GM12875 (cell line): ENCODE results near the gene SPATA3.

Source experiments
- H3K4me3 ChIP-seq: one replicate; pipeline ENCODE4 v1.5.1; 2011; ENCODE audit warnings: low read depth, low read length, control low read depth
- TF ChIP-seq, protein P1 (sequence below): IDR thresholded peaks from 2 replicates; pipeline ENCODE4 v1.5.1; 2011; ENCODE audit warnings: low read depth, mild to moderate bottlenecking, control low read depth, inconsistent platforms, low read length, moderate library complexity, borderline replicate concordance; ENCODE audit not compliant: insufficient read depth

Gene SPATA3

DNA sequence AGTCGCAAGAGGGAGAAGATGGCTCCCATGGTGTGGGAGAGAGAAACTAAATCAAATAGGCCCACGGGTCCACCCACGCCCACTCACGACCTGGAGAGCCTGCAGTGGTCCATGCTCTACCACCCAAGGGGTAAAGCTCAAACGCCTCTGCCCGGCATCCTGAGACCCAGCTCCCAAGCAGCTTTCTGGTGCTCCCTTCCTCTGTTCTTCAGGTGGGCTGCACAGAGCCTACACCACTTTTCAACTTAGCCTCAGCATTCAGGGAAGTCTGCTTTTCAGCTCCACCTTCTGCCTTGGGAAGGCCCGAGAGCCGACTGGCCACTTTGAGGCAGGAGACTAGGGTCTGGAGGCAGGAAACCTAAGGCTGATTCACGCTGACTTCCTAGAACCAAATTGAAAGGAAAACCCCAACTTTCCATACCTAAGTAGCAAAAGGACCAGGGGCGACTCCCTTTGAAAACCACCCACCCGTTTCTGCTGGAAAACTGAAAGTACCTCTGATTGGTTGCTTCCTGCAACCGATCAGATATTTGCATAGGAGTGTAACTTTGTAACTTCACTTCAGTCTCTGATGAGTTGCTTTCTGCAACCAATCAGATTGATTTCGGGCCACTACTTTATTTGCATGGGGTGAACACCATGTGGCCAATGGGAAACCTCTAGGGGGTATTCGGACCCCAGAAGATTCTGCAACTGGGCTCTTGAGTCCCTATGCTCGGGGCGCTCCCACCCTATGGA is 26.8 kb upstream of the SPATA3 start:
- H3K4me3 ChIP-seq = no peak overlapping the region
- TF ChIP-seq, protein P1, sequence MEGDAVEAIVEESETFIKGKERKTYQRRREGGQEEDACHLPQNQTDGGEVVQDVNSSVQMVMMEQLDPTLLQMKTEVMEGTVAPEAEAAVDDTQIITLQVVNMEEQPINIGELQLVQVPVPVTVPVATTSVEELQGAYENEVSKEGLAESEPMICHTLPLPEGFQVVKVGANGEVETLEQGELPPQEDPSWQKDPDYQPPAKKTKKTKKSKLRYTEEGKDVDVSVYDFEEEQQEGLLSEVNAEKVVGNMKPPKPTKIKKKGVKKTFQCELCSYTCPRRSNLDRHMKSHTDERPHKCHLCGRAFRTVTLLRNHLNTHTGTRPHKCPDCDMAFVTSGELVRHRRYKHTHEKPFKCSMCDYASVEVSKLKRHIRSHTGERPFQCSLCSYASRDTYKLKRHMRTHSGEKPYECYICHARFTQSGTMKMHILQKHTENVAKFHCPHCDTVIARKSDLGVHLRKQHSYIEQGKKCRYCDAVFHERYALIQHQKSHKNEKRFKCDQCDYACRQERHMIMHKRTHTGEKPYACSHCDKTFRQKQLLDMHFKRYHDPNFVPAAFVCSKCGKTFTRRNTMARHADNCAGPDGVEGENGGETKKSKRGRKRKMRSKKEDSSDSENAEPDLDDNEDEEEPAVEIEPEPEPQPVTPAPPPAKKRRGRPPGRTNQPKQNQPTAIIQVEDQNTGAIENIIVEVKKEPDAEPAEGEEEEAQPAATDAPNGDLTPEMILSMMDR = no peak

- H3K4me3 ChIP-seq = no peak overlapping the region
- TF ChIP-seq, protein P1 = no peak
Measured at GRCh38 chr2:230969659-230970015, 26.3 kb upstream of the SPATA3 start.

GRCh38 chr2:230972046-230972445 is 23.9 kb upstream of the SPATA3 start:
- TF ChIP-seq, protein P1 = no peak
- no peak overlapping the region for H3K4me3 ChIP-seq

DNA sequence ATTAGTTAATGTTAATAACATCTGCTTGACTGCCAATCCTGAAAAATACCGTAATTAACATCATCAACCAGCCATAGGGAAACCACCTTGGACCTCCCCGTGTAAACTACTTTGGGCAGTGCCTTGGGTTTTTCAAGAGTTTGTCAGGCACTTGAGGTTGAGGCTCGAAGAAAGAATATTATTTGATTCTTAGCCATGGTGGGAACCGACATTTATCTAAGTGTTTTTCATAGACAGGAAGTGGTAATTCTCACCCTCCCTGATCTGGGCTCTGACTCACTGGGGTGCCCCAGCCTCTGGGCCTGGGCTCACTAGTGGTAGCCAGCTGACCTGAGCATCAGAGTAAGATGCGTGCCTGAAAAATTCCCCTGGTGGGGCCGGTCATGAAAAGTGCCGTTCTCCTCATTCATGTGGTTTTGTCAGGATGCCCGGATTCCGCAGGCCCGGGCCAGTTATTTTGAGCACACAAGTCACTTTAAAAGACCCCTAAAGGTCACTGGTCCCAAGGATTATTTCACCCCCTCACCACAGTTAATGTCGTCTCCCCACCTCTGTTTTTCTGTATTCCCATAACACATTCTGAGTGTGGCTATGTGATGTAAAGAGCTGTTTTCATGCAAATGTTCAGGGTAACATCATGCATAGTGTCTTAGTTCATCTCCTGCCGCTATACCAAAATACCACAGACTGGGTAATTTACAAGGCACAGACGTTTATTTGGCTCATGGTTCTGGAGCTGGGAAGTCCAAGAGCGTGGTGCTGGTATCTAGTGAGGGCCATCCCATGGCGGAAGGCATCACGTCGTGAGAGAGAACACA is 21.6 kb upstream of the SPATA3 start:
- no peak overlapping the region for H3K4me3 ChIP-seq
- TF ChIP-seq, protein P1 = no peak

DNA sequence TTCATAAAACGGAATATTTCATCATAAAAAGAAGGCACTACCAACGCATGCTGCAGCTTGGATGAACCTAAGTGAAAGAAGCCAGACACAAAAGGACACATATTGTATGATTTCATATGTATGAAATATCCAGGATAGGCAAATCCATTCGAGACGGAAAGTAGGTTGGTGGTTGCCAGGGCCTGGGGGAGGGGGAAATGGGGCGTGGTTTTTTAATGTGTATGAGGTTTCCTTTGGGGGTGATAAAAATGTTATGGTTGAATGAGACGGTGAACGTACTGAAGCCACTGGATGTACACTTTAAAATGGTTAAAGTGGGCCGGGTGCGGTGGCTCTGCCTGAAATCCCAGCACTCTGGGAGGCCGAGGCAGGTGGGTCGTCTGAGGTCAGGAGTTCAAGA is 20.0 kb upstream of the SPATA3 start:
- TF ChIP-seq, protein P1 = no peak
- H3K4me3 ChIP-seq = no peak overlapping the region

DNA sequence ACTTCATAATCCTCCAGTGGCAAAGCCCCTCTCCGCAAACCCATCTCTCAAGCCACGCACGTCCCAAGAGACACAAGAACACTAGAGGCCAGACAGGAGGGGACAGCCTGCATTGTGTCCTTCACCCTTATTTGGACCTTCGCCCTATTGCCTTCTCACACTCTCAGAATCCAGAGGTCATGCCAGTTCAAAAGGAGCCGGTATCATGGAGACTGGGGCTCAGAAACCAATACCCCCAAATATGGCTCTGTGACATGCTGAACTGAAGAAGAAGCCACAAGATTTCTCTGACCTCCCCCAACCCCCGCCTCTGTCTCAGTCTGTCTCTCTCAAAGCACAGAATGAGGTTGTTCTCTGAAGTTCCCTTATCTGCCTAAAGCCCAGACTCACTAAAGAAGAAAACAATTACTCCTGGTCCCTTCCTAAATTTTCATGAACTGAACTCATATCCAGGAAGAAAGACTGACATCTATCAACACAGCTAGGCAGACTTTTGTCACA is 19.2 kb upstream of the SPATA3 start:
- TF ChIP-seq, protein P1 = no peak
- H3K4me3 ChIP-seq = peak overlapping the region; percentile 6
